ENCODE measurements around the gene KLLN.
"Not testable (repeated sequence)": the region's sequence is repeated elsewhere in the genome, so short reads cannot be mapped to it uniquely, and the experiment has no call there.

KLLN gene

DNA sequence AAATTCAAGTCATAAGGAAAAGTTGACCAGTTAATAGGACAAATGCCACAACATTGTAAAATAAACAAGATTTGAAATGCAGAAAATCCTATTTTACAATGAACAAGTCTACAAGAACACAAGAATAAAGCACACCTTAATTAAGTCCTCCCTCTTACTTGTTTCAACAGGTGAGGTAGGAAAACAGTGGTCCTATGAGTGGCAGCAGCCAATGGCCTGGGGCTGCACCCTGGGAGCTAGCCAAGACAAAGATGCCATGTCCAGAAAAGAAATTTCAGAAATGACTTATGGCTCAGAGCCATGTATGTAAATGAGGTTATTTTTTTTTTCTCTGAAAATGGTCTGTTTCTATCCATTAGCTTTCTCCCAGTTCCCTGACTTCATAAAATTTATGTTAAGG, 14.3 kb downstream of the KLLN start:
- CTCF ChIA-PET, result interaction anchor here (1.2 to 3.0 kb wide), 3 partner anchors 10 to 78 kb away, joined by 3 to 13 read pairs (median 11); partner anchors contain the start of gene ATAD1
- no peak for DNase-seq (ENCODE audit: extremely low spot score)
- TF ChIP-seq, protein P1, sequence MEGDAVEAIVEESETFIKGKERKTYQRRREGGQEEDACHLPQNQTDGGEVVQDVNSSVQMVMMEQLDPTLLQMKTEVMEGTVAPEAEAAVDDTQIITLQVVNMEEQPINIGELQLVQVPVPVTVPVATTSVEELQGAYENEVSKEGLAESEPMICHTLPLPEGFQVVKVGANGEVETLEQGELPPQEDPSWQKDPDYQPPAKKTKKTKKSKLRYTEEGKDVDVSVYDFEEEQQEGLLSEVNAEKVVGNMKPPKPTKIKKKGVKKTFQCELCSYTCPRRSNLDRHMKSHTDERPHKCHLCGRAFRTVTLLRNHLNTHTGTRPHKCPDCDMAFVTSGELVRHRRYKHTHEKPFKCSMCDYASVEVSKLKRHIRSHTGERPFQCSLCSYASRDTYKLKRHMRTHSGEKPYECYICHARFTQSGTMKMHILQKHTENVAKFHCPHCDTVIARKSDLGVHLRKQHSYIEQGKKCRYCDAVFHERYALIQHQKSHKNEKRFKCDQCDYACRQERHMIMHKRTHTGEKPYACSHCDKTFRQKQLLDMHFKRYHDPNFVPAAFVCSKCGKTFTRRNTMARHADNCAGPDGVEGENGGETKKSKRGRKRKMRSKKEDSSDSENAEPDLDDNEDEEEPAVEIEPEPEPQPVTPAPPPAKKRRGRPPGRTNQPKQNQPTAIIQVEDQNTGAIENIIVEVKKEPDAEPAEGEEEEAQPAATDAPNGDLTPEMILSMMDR (IDR thresholded peaks at IDR 0.05; ENCODE audit: control extremely low read depth, extremely low read depth, low read depth, missing control alignments), result no peak
- POLR2A ChIA-PET, result no interaction called here

DNA sequence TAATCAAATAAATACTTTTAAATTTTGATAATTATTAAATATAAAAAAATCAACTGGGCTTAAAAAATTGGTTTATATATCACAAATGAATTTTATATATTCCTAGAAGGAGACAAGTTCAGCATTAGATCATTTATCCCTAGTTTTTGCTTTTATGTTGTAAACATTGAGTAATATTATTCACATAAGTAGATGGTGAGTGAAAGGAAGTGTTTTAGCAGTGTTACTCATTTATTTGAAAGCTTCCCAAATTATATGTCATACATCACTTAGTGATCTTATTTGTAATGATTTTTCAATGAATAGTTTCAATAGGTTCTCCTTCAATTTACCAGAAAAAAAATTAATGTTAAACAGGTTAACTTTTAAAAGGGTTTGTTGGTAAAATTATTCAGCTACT, 15.8 kb downstream of the KLLN start:
- no peak for DNase-seq (ENCODE audit: extremely low spot score)
- ChIA-PET POLR2A (no interaction called here), CTCF (interaction anchor here (0.9 to 1.4 kb wide), 3 partner anchors 10 to 29 kb away, joined by 3 to 4 read pairs (median 4); partner anchors contain the start of gene ATAD1)
- TF ChIP-seq, protein P1 (IDR thresholded peaks at IDR 0.05; ENCODE audit: control extremely low read depth, extremely low read depth, low read depth, missing control alignments), result no peak

DNA sequence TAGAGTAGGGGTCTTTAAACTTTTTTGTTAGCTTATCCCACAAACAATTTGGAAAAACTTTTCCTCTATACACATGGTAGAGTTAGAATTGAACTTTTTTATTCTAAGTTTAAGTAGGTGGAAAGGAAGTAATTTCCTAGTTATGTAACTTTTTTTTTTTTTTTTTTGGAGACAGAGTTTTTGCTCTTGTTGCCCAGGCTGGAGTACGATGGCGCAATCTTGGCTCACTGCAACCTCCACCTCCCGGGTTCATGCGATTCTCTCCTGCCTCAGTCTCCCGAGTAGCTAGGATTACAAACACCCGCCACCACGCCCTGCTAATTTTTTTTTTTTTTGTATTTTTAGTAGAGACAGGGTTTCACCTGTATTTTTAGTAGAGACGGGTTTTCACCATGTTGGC, 16.6 kb downstream of the KLLN start:
- POLR2A ChIA-PET; DNase-seq (ENCODE audit: extremely low spot score): not testable (repeated sequence)
- CTCF ChIA-PET, result interaction anchor here (1.4 to 2.1 kb wide), 4 partner anchors 12 to 29 kb away, joined by 4 to 15 read pairs (median 8); partner anchors contain the start of gene ATAD1

DNA sequence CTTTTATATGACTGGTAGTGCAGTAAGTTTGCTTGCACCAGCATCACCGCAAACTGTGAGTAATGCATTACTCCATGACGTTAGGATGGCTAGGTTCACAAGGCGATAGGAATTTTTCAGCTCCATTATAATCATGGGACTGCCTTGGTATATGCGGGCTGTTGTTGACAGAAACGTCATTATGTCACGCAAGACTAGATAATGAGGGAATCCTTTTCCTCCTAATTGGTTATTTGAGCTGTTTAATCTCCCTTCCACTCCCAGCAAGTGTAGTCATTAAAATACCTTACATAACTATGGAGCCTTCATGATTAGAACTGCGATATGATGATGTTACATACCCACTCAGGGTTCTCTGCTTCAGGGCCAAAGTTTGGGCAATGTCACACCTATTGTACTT, 17.3 kb downstream of the KLLN start:
- TF ChIP-seq, protein P1 (IDR thresholded peaks at IDR 0.05; ENCODE audit: control extremely low read depth, extremely low read depth, low read depth, missing control alignments), result no peak
- ChIA-PET CTCF (interaction anchor here (1.0 to 2.1 kb wide), 5 partner anchors 13 to 544 kb away, joined by 4 to 15 read pairs (median 7); partner anchors contain the start of gene ATAD1), POLR2A (no interaction called here)
- no peak for DNase-seq (ENCODE audit: extremely low spot score)

DNA sequence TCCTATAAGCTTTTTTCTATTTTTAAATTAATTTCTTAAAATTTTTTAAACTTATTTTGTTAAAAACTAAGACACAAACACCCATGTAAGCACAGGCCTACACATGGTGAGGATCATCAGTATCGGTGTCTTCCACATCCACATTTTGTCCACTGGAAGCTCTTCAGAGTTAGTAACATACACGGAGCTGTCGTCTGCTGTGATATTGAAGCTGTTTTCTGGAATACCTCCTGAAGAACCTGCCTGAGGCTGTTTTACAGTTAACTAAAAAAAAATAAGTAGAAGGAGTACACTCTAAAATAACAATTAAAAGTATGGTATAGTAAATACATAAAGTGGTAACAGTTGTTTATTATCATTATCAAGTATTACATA, 17.7 kb downstream of the KLLN start:
- CTCF ChIA-PET, result interaction anchor here (1.0 to 2.1 kb wide), 6 partner anchors 14 to 544 kb away, joined by 4 to 15 read pairs (median 6); partner anchors contain the start of gene ATAD1
- POLR2A ChIA-PET, result no interaction called here
- DNase-seq (ENCODE audit: extremely low spot score), result no peak
- TF ChIP-seq, protein P1 (IDR thresholded peaks at IDR 0.05; ENCODE audit: control extremely low read depth, extremely low read depth, low read depth, missing control alignments), result no peak

DNA sequence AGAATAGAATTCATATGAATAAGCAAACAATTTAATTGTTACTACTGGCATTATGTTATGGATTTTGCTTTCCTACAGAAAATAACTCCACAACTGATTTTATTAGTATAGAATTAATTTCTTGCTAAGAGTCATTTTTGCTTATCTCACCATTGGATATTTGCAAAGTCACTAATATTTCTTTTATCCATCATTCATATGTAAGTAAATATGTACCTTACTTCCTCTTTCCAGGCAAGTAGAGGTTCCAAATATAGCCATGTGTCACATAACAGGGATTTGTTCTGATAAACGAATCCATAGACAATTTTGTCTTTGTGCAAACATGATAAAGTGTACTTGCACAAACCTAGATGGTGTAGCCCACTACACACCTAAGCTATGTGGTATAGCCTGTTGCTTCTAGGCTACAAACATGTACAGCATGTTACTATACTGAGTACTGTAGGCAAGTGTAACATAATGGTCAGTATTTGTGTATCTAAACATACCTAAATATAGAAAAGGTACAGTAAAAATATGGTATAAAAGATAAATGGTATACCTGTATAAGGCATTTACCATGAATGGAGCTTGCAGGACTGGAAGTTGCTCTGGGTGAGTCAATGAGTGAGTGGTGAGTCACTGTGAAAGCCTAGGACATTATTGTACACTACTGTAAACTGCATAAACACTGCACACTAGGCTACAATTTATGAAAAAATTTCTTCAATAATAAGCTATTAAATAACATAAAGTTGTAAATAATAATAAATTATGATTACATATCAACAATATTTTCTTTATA, 18.3 kb downstream of the KLLN start:
- TF ChIP-seq, protein P1 (IDR thresholded peaks at IDR 0.05; ENCODE audit: control extremely low read depth, extremely low read depth, low read depth, missing control alignments), result no peak
- ChIA-PET CTCF (interaction anchor here (1.0 to 2.1 kb wide), 6 partner anchors 13 to 544 kb away, joined by 4 to 15 read pairs (median 6); partner anchors contain the start of gene ATAD1), POLR2A (no interaction called here)
- DNase-seq (ENCODE audit: extremely low spot score), result no peak

DNA sequence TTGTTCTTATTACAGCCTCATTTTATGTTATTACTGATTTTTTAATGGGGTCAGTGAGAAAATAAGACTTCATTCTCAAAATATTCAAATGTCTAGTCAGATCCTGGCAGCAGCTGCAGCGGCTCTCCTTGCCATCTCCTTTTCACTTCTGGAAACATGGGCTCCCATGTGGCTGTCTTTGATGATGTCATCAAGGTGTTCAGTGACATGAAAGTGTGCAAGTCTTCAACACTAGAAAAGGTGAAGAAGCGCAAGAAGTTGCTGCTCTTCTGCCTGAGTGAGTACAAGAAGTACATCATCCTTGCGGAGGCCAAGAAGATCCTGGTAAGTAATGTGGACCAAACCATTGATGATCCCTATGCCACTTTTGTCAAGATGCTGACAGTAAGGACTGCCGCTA, 19.6 kb downstream of the KLLN start:
- TF ChIP-seq, protein P1 (IDR thresholded peaks at IDR 0.05; ENCODE audit: control extremely low read depth, extremely low read depth, low read depth, missing control alignments), result no peak
- CTCF ChIA-PET, result no interaction called here
- DNase-seq (ENCODE audit: extremely low spot score), result no peak
- POLR2A ChIA-PET, result no interaction called here
